Parathyroid adenoma (tissue), 2 donors: ENCODE results near the gene SPOCK3.

Experiments used
- H2AFZ ChIP-seq: fragments of 300-600 bp; sonication (generic); one replicate; pipeline ENCODE4 v1.7.0; 2017; ENCODE audit warnings: antibody characterized with exemption, mild to moderate bottlenecking
- H3K27ac ChIP-seq: fragments of 300-600 bp; sonication (generic); one replicate; pipeline ENCODE4 v1.7.0; 2017
- H3K27me3 ChIP-seq: fragments of 300-600 bp; sonication (generic); one replicate; pipeline ENCODE4 v1.7.0; 2017; ENCODE audit warnings: low read length; ENCODE audit not compliant: control insufficient read depth, insufficient read depth
- H3K36me3 ChIP-seq: fragments of 300-600 bp; sonication (generic); one replicate; pipeline ENCODE4 v1.7.0; 2017; ENCODE audit warnings: low read length; ENCODE audit not compliant: control insufficient read depth, insufficient read depth
- H3K4me1 ChIP-seq: fragments of 300-600 bp; sonication (generic); one replicate; pipeline ENCODE4 v1.7.0; 2017; ENCODE audit warnings: control low read depth
- H3K4me2 ChIP-seq: fragments of 300-600 bp; sonication (generic); one replicate; pipeline ENCODE4 v1.7.0; 2017; ENCODE audit warnings: low read length
- H3K4me3 ChIP-seq: fragments of 300-600 bp; sonication (generic); one replicate; pipeline ENCODE4 v1.7.0; 2017; ENCODE audit warnings: low read depth, low read length
- H3K79me2 ChIP-seq: fragments of 300-600 bp; sonication (generic); one replicate; pipeline ENCODE4 v1.7.0; 2017; ENCODE audit warnings: control low read depth
- H3K9ac ChIP-seq: fragments of 300-600 bp; sonication (generic); one replicate; pipeline ENCODE4 v1.7.0; 2017; ENCODE audit warnings: mild to moderate bottlenecking
- H3K9me3 ChIP-seq: fragments of 300-600 bp; sonication (generic); one replicate; pipeline ENCODE4 v1.7.0; 2017; ENCODE audit warnings: low read length; ENCODE audit not compliant: control insufficient read depth
- TF ChIP-seq, protein P1 (sequence below): fragments of 300-600 bp; sonication (generic); IDR thresholded peaks from one replicate; pipeline ENCODE4 v1.7.0; 2017; ENCODE audit warnings: antibody characterized with exemption, mild to moderate bottlenecking
- donor health status: primary hyperparathyroidism.

SPOCK3 gene

GRCh38 chr4:167185465-167185864 is 48.8 kb downstream of the SPOCK3 start:
- Histone ChIP-seq H3K27ac (no peak overlapping the region), H3K79me2 (no peaks in the 10 kb centered on the region), H3K27me3 (no peaks in the 10 kb centered on the region), H3K4me1 (peaks cover 5% of the 10 kb centered on the region), H2AFZ (no peak overlapping the region), H3K4me2 (no peak overlapping the region), H3K9me3 (no peaks in the 10 kb centered on the region), H3K4me3 (no peak overlapping the region), H3K9ac (no peak overlapping the region), H3K36me3 (no peaks in the 10 kb centered on the region)
- TF ChIP-seq, protein P1, sequence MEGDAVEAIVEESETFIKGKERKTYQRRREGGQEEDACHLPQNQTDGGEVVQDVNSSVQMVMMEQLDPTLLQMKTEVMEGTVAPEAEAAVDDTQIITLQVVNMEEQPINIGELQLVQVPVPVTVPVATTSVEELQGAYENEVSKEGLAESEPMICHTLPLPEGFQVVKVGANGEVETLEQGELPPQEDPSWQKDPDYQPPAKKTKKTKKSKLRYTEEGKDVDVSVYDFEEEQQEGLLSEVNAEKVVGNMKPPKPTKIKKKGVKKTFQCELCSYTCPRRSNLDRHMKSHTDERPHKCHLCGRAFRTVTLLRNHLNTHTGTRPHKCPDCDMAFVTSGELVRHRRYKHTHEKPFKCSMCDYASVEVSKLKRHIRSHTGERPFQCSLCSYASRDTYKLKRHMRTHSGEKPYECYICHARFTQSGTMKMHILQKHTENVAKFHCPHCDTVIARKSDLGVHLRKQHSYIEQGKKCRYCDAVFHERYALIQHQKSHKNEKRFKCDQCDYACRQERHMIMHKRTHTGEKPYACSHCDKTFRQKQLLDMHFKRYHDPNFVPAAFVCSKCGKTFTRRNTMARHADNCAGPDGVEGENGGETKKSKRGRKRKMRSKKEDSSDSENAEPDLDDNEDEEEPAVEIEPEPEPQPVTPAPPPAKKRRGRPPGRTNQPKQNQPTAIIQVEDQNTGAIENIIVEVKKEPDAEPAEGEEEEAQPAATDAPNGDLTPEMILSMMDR = no peak

DNA sequence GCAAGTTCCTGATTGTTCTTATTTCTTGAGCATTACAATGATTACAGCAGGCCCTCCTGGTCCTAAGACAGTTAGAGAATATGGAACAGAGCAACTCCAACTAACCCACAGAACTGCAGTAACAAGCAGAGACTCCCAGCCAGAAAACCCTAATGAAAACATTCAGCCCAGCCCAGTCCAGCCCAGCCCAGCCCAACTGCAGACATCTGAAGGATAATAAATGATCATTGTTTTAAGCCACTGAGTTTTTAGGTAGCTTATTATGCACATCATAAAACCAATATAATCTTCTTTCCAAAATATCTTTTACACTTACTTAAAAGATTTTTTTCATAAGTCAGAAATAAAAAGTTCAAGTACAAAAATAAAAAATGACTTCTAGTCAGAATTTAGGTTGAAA is 51.3 kb downstream of the SPOCK3 start:
- Histone ChIP-seq H2AFZ (no peak overlapping the region), H3K4me1 (peaks cover 7% of the 10 kb centered on the region), H3K9me3 (no peaks in the 10 kb centered on the region), H3K27ac (no peak overlapping the region), H3K9ac (no peak overlapping the region), H3K4me2 (no peak overlapping the region), H3K27me3 (no peaks in the 10 kb centered on the region), H3K4me3 (no peak overlapping the region), H3K36me3 (no peaks in the 10 kb centered on the region), H3K79me2 (no peaks in the 10 kb centered on the region)
- TF ChIP-seq, protein P1 = no peak

GRCh38 chr4:167177925-167178324 is 56.4 kb downstream of the SPOCK3 start:
- Histone ChIP-seq H3K4me1 (peaks cover 5% of the 10 kb centered on the region), H3K27ac (no peak overlapping the region), H3K36me3 (no peaks in the 10 kb centered on the region), H3K9me3 (no peaks in the 10 kb centered on the region), H3K4me2 (no peak overlapping the region), H3K4me3 (no peak overlapping the region), H3K9ac (no peak overlapping the region), H3K27me3 (no peaks in the 10 kb centered on the region), H2AFZ (no peak overlapping the region), H3K79me2 (no peaks in the 10 kb centered on the region)
- TF ChIP-seq, protein P1 = no peak

DNA sequence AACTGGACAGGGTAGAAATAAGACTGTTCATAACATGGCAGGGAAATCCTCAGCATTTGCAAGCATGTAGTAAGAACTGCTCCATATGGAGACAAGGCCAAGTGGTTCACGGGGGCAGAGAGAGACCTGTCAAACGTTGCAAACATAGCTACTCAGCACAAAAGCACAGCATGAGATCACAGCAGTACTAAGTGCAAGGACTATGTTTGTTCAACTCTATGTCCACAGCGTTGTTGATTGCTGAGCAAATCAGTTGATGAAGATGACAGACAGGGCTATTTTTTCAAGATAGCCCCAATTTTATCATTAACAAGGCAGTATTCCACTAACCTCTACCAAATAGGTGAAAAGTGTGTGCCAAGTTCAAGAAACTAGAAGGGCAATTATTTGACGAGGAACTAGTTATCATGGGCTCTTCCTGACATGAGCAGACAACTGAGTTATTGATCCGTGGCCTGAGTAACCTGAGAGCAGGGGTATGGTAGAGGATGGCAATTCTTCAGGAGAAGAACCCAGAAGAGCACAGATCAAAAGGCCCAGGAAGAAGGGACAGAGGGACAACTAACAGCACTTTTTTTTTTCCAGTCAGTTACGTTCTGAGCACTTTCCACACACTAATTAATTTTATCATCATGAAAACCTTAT is 57.4 kb downstream of the SPOCK3 start:
- Histone ChIP-seq H3K9me3 (no peaks in the 10 kb centered on the region), H3K4me3 (no peak overlapping the region), H3K27ac (no peak overlapping the region), H3K4me2 (no peak overlapping the region), H3K4me1 (peaks cover 5% of the 10 kb centered on the region), H3K79me2 (no peaks in the 10 kb centered on the region), H3K36me3 (no peaks in the 10 kb centered on the region), H2AFZ (no peak overlapping the region), H3K27me3 (no peaks in the 10 kb centered on the region), H3K9ac (no peak overlapping the region)
- TF ChIP-seq, protein P1 = no peak

- H3K9me3 ChIP-seq = no peaks in the 10 kb centered on the region
- no peaks in the 10 kb centered on the region for H3K4me1 ChIP-seq
- TF ChIP-seq, protein P1 = no peak
- H2AFZ ChIP-seq = no peak overlapping the region
- no peak overlapping the region for H3K4me3 ChIP-seq
- no peak overlapping the region for H3K9ac ChIP-seq
- H3K4me2 ChIP-seq = no peak overlapping the region
- no peaks in the 10 kb centered on the region for H3K36me3 ChIP-seq
- H3K27ac ChIP-seq = no peak overlapping the region
- no peaks in the 10 kb centered on the region for H3K27me3 ChIP-seq
- no peaks in the 10 kb centered on the region for H3K79me2 ChIP-seq
Measured at GRCh38 chr4:167171928-167172327, 62.4 kb downstream of the SPOCK3 start.
